Heart right ventricle (tissue), 16 donors: ENCODE measurements around the gene PUM1. TPM values are rescaled to one million over a fixed set of nuclear protein-coding genes. Genes with fewer than 3 reads are reported as not detected.

ENCODE experiments used
- ATAC-seq, 8 donors: fragments of 200-7000 bp; cut with Tn5 transposase; one replicate each; pipeline ENCODE4 v1.9.1; 2020; ENCODE audit warnings: mild to moderate bottlenecking in 8 of 8, moderate library complexity in 8 of 8, moderate number of reproducible peaks in 1 of 8
- DNase-seq, 2 donors: peaks; one replicate each; pipeline ENCODE4 v3.0.0-alpha.2; 2020
- H3K27ac ChIP-seq, 10 donors: fragments of 200-600 bp; sonication (generic) in 2 of 10; one replicate each; pipeline versions ENCODE4 v1.5.0 to v1.8.0; 2020 to 2022; ENCODE audit warnings: mild to moderate bottlenecking in 3 of 10
- H3K27me3 ChIP-seq, 7 donors: fragments of 200-600 bp; one replicate each; pipeline ENCODE4 v1.8.0; 2021 to 2022; ENCODE audit warnings: mild to moderate bottlenecking in 2 of 7
- H3K36me3 ChIP-seq, 9 donors: fragments of 200-600 bp; sonication (generic) in 1 of 9; one replicate each; pipeline versions ENCODE4 v1.5.0 to v1.8.0; 2020 to 2022; ENCODE audit warnings: mild to moderate bottlenecking in 2 of 9
- H3K4me1 ChIP-seq, 9 donors: fragments of 200-600 bp; sonication (generic) in 1 of 9; one replicate each; pipeline versions ENCODE4 v1.5.0 to v1.8.0; 2020 to 2022; ENCODE audit warnings: mild to moderate bottlenecking in 4 of 9
- H3K4me3 ChIP-seq, 10 donors: fragments of 200-600 bp; sonication (generic) in 2 of 10; one replicate each; pipeline versions ENCODE4 v1.5.0 to v1.8.0; 2020 to 2022; ENCODE audit warnings: mild to moderate bottlenecking in 7 of 10, moderate library complexity in 2 of 10
- H3K9me3 ChIP-seq, 11 donors: fragments of 200-600 bp in 10 of 11; sonication (generic) in 2 of 11; one replicate each; pipeline versions ENCODE4 v1.5.0 to v1.8.0; 2013 to 2022; ENCODE audit warnings: mild to moderate bottlenecking in 2 of 11, control low read depth in 1 of 11, moderate library complexity in 1 of 11
- CTCF ChIP-seq, 9 donors: fragments of 200-600 bp; sonication (generic) in 2 of 9; IDR thresholded peaks; one replicate each; pipeline versions ENCODE4 v1.5.0 to v1.8.0; 2021 to 2022; ENCODE audit warnings: antibody characterized with exemption in 9 of 9, mild to moderate bottlenecking in 5 of 9, moderate library complexity in 1 of 9
- WGBS, 2 donors: extraction: QIAGEN DNeasy Blood & Tissue Kit; methylation state at CpG; one replicate each; pipeline ENCODE4 v1.1.7; 2013; ENCODE audit warnings: inconsistent platforms in 1 of 2; 5-methylcytosine and 5-hydroxymethylcytosine counted together
- intact Hi-C, 10 donors: fragments of 100-400 bp; cut with DNase I; formaldehyde crosslinking; loops; one replicate each; pipeline versions ENCODE4 v1.11.1 to v1.14.2; 2022
- polyA plus RNA-seq, 2 donors: library from polyadenylated mRNA; stranded (reverse); fragments of 200-250 nt; gene quantifications; one replicate each; pipeline ENCODE4 v1.2.3, GENCODE V29; 2013
- total RNA-seq, 10 donors: library from RNA; stranded (reverse); fragmentation: NEBNext Ultra II Directional in 3 of 10; extraction: Animal tissue kit (Norgen Biotek cat#: 25700) in 3 of 10; gene quantifications; one replicate each; pipeline versions ENCODE4 v1.2.1 to v1.2.4, GENCODE V29; 2021 to 2023
- donor health status: Arrhythmogenic right ventricular cardiomyopathy.
- donor health status: ischemic (EF 13 %, LVEDD 7.1; RV severe dilation, severe dysfunction).
- donor health status: healthy with polysubstance abuse.
- donor health status: DM: no; HTN: yes; CAD: no.
- donor health status: DM: no; HTN: no; CAD: no.
- donor health status: ischemic (EF 25% LVEDD 6.9; RV normal size, moderate dysfunction).
- donor health status: ischemic (EF 25% LVEDD 5.7; RV mildly dilated, moderate dysfunction).
- donor health status: healthy.
- donor health status: DM: yes; HTN: yes; CAD: no.
- donor health status: Ischemic cardiomyopathy.
- donor health status: ischemic (EF 35%, LVEDD 5.7; RV mildly dilated, moderate dysfunction).
- donor health status: nonischemic (EF 11% LVEDD 7.7; RV severe dilation, severe dysfunction).
- donor health status: DM: yes; HTN: yes; CAD: no.
- donor health status: PGD.
- donor health status: ischemic (EF 29% LVEDD 5.4; RV normal size, mild dysfunction).
- donor health status: nonischemic (EF 23%, LVEDD 6.1; RV moderate dilation, normal function).

PUM1 gene
- total and polyA plus RNA-seq, 12 donors: 13.5 to 91.2 (median 81.0) TPM

GRCh38 chr1:30909365-30910068 lies 156.0 kb downstream of the PUM1 start:
- no peak for ATAC-seq
- H3K4me1 ChIP-seq: peaks cover 5 to 65% (median 20%) of the 10 kb centered on the region in 9 donors
- no peak for DNase-seq
- peaks cover 0 to 27% (median 0%) of the 10 kb centered on the region in 7 donors for H3K27me3 ChIP-seq
- peak overlapping the region in 7 of 10 donors; percentile 50 to 60 (median 55) for H3K4me3 ChIP-seq
- TF ChIP-seq CTCF (IDR thresholded peaks at IDR 0.05): no peak
- peak overlapping the region in 9 of 10 donors; percentile 32 to 85 (median 64) for H3K27ac ChIP-seq
- no peaks in the 10 kb centered on the region for H3K36me3 ChIP-seq
- no peaks in the 10 kb centered on the region for H3K9me3 ChIP-seq
- WGBS, 2 donors: 75 to 80% methylated on average over 14 of the region's 14 CpGs
- intact Hi-C loops: loop anchor here in 7 of 10 donors (2.0 to 10.0 kb wide), 10 partner anchors 55 to 1675 kb away; partner anchors contain the start of genes MATN1 (in 5 of the 7), MECR (in 1 of the 7) and PTPRU (in 1 of the 7)

GRCh38 chr1:30908696-30909364 lies 156.7 kb downstream of the PUM1 start, which contains the start of gene SDC3:
TSS of gene SDC3 (minus strand) at chr1:30908758. CDS start at chr1:30908586, 172 bp downstream.
- Histone ChIP-seq H3K4me3 (peak within 1 kb of the TSS; percentile 45 to 76 (median 67)), H3K36me3 (no peaks in the 10 kb centered on the region), H3K27ac (peak within 1 kb of the TSS in 9 of 10 donors; percentile 58 to 86 (median 76)), H3K9me3 (no peaks in the 10 kb centered on the region), H3K27me3 (peaks cover 0 to 27% (median 0%) of the 10 kb centered on the region in 7 donors), H3K4me1 (peaks cover 5 to 64% (median 22%) of the 10 kb centered on the region in 9 donors)
- TF ChIP-seq CTCF (IDR thresholded peaks at IDR 0.05): no peak
- peak in 6 of 8 donors; percentile 11 to 82 (median 46) for ATAC-seq
- peak in 1 of 2 donors; percentile 48 for DNase-seq
- WGBS, 2 donors: 2 to 3% methylated on average over 23 to 62 of the region's 68 CpGs
- intact Hi-C loops: loop anchor here in 5 of 10 donors (2.0 to 10.0 kb wide), 5 partner anchors 54 to 187 kb away; partner anchors contain the start of gene MATN1 (in 1 of the 5)

GRCh38 chr1:30908316-30908695 lies 157.2 kb downstream of the PUM1 start:
- Histone ChIP-seq H3K9me3 (no peaks in the 10 kb centered on the region), H3K36me3 (no peaks in the 10 kb centered on the region), H3K27me3 (peaks cover 0 to 27% (median 0%) of the 10 kb centered on the region in 7 donors), H3K4me3 (peak overlapping the region; percentile 41 to 76 (median 67)), H3K27ac (peak overlapping the region in 9 of 10 donors; percentile 41 to 86 (median 76)), H3K4me1 (peaks cover 5 to 64% (median 27%) of the 10 kb centered on the region in 9 donors)
- 1% methylated on average over 68 of the region's 69 CpGs; no CpG with 5 or more reads in 1 of the 2 donors for WGBS, 2 donors
- no peak for TF ChIP-seq CTCF (IDR thresholded peaks at IDR 0.05)
- DNase-seq (no peak), ATAC-seq (no peak)
- intact Hi-C loops: loop anchor here in 5 of 10 donors (2.0 to 10.0 kb wide), 5 partner anchors 54 to 186 kb away; partner anchors contain the start of gene MATN1 (in 1 of the 5)
